Stimulated activated CD8-positive, alpha-beta memory T cell treated with anti-CD3 and anti-CD28 coated beads, Interleukin-12 subunit alpha, Interleukin-12 subunit beta, amount 100 ng/mL, for 1 hour (primary cell): ENCODE results near the gene NAV2.

ENCODE experiments used
- DNase-seq: peaks from one replicate; pipeline ENCODE4 v3.0.0-alpha.2; 2020; ENCODE audit warnings: low read depth

Gene NAV2

GRCh38 chr11:19718951-19719350, 6.3 kb downstream of the NAV2 start:
- no peak for DNase-seq

DNA sequence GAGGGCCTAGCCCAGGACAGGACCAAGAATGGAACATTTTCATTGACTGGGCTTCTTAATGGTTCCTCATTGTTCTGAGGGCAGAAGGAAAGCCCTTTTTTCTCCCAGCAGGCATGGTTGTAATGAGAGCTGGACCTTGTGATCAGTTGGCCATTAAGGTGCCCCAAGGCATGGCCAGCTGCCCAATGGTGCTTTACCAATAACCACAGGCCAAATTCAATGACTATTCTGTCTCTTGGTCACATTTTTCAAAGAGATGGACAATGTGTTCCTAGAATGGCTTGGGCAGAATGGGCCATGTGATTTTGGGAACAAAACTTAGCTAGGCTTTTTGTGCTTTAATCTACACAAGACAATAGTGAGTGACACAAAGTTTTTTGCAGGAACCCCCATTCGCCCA, 7.3 kb downstream of the NAV2 start:
- no peak for DNase-seq

GRCh38 chr11:19721176-19721575, 8.5 kb downstream of the NAV2 start:
- no peak for DNase-seq

GRCh38 chr11:19722702-19723101, 10.1 kb downstream of the NAV2 start:
- DNase-seq = no peak

DNA sequence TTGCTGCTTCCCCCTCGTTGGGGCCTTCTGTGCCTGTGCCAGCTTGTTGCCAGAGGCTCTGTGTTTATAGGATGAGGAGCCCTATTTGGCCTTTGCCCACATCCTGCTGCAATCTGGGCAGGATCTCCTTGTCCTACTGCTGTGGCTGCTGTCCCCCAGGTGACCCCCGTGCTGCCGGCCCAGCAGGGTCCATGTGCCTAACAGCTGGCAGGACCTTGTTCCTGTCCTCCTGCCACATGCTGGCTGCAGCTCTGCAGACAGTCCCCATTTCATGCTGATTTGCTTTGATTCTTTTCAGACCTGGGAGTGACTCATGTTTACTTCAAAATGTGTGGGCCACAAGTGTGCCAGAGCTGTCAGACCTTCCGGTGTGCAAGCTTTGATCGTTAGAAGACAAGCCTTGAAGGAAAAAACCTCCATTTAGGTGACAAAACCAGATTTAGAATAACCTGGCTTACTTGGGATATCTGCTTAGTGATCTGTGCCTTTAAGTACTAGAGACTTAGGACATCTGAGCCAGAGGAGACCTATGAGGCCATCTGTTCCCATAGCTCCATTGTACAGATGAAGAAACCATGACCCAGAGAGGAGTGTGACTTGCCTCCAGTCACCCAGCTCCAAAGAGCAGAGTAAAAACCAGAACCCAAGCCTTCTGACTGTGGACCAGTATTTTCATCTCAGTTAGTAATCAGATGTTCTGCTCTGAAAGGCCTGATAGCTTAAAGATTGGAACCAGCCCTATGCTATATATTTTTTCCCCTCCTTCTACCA, 11.1 kb downstream of the NAV2 start:
- no peak for DNase-seq

DNA sequence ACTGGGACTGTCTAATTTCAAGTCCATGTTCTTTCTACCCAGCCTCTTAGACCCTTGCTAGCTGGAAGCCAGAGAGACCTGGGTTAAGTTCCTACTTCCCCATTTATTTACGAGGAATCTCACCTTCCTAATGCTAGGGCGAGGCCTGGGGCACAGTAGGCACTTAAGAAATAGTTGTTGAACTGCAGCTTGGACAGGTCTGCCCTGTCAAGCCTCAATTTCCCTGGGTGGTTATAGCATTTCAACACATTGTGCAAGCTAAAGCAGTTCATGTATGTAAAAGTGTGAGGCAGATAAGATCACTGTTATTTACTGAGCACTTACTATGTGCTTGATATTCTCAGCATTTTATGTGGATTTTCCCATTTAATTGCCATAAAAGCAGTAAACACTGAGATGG, 12.1 kb downstream of the NAV2 start:
- DNase-seq = no peak

- DNase-seq = no peak
Measured at GRCh38 chr11:19725379-19726079, 12.9 kb downstream of the NAV2 start.

- DNase-seq = no peak
Measured at GRCh38 chr11:19727246-19727645, 14.6 kb downstream of the NAV2 start.

DNA sequence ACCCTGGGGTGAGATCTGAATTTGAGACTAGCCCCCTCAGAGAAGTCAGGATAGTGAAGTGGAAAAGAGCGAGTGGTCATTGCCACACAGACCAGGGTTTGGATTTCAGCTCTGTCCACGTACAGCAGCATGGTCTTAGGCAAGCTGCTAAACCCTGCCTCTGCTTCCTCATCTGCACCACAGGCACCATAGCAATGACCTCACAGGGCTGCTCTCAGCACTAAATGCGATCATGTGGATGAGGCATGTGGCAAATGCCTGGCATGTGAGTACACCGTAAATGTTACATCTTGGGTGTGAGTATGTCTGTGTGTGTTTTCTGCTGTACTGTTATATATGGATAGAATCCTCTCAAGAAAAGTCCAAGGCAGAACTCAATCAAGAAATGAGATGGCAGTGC, 15.8 kb downstream of the NAV2 start:
- no peak for DNase-seq

DNA sequence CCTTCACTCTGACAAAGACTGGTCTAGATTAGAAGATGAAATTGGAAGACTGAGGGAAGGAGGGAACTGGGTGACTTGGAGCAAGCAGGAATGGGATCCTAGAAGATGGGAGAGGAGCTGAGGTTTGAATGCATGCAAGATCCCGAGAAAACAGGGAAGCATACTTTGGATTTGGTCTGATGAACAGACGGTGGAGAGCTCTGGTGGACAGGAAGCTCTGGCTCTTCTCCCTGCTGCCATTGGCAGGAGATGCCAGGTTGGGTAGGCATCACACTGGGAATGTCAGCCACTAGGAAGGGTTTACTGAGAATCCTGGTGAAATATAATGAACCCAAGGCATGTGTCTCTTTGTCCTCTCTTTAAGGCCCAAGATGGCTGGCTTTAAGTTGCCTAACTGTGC, 16.5 kb downstream of the NAV2 start:
- DNase-seq = no peak

GRCh38 chr11:19730373-19730772, 17.7 kb downstream of the NAV2 start:
- no peak for DNase-seq

DNA sequence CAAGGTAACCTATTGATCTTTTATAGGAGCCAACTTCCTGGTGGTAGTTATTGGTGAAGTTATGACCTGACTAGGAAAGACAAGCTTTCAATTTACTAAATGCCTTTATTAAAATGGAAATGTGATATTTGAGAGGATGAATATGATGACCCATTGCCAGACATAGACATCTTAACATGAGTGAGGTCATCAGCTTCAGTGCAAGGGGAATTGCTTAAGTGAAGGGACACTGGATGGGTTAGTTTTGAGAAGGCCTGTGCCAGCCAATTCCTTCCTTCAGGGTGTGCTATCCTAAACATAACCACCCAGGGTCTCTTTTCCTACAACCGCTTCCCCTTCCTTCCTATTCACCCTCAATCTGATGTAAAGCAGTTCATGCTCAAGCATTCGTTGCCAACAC, 21.5 kb downstream of the NAV2 start:
- DNase-seq = no peak

GRCh38 chr11:19735157-19735908, 22.7 kb downstream of the NAV2 start:
- DNase-seq = no peak

DNA sequence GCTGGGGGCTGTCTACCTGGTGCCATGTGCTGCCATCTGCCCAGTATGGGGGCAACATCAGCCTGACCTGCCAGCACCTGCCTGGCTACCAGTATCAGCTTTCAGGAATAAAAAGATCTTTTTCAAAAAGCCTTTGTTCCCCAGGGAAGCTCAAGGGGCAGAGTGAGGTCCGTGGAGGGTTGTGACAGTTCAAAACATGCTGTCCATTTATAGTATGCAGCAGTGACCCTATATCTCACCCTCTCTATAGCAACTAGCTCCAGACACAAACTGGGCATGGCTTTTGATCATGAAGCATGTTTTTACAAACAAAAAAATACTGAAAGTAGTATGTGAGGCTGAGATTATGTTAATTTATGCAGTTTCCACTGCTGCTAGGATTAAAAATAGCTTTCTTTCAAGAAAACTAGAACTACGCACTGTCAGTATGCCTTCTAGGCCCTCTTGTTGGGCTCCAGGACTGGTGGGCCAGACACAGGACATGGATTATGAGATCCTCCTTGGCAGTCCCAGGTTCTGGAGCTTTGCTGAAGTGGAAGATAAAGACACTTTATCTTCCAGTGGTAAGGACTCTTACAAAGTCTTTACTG, 23.4 kb downstream of the NAV2 start:
- DNase-seq = no peak

DNA sequence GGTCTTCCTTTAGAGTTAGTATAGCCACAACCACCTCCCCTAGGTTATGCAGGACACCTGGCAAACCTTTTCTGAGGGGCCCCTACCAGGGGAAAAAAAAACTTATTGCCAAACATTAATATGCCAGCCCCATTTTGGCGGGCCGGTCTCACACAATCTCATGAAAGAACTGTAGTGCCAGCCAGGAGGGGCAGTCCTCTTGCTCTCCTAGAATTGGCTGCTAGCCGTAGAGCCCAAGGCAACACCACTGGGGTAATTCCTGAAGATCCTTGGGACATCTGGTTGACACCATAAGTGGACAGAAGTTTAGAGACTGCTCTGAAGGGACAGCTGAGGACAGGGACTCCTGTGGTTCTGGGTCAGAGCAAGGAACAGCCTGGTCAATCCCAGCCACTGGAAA, 24.2 kb downstream of the NAV2 start:
- no peak for DNase-seq

- DNase-seq = no peak
Measured at GRCh38 chr11:19737575-19737974, 24.9 kb downstream of the NAV2 start.

DNA sequence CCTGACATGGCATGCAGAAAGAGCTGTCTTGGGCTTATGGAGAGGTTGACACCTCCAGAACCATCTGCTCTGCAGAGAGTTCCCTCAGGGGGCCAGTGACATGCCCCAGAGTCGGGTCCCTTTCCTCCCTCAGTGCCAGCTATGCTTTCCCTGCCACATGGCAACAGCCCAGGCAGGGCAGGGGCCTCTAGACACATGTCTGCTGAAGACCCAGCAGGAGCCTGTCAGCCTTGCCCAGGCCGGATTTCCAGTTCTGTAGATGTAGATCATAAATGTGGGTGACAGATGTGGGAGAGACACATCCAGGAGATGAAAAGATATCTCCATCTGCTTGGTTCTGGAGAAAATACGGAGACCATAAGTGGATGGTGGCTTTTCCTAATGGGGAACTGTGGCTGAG, 25.5 kb downstream of the NAV2 start:
- no peak for DNase-seq

- no peak for DNase-seq
Measured at GRCh38 chr11:19739872-19740271, 27.2 kb downstream of the NAV2 start.

- no peak for DNase-seq
Measured at GRCh38 chr11:19740586-19740985, 27.9 kb downstream of the NAV2 start.

DNA sequence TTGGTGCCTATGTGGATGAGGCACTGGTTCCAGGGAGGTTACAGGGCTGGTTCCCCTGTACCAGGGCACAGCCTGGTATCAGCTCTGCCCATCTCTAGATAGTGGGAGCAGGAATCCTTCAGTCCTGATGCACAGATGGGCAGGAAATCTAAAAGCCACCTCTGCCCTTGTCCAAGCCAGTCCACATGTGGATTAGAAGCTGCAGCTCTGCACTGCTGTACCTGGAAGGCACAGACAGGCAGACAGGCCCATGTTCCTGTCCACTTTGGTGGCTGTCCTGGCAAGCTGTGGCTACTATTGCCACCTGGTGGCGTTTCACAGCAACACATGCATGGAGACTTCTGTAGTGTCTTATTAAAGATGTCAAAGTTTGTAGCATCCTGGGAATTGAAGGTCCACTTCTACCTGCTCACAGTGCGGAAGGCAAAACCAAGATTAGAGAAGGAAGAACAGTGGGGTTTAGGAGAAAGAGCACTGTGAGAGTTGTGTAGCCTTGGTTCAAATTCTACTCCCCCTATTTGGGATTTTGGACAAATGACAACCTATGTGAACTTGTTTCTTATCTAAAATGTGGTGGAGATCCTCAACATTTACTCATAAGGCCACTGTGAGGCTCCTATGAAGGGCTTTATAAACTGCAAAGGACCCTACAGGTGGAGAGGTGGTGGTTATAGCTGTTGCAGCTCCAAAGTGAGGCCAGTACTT, 30.1 kb downstream of the NAV2 start:
- DNase-seq = peak; percentile 42

- no peak for DNase-seq
Measured at GRCh38 chr11:19743622-19744021, 31.0 kb downstream of the NAV2 start.

- no peak for DNase-seq
Measured at GRCh38 chr11:19744130-19744529, 31.5 kb downstream of the NAV2 start.
